ENCODE data around the gene KRTAP27-1.

KRTAP27-1 gene

DNA sequence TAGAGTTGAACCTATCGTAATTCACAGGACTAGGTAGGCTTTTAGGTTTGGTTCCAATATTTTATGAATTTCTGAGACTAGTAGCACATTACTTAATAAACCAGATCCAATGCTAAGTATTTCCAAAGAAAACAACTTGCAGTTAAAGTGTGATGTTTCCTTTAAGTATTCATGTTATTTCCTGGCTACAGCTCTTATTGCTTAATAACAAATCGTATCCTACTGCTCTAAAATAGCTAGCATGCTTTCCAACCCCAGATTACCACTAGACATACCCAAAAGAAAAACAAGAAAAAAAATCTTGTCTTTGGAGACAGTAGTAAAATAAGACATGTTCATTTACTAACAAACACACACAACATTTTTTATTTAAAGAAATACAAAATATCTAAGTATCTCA is 898 bp downstream of the KRTAP27-1 start:
- no peaks in the 10 kb centered on the region for H4K20me1 ChIP-seq (ENCODE audit: insufficient read depth, low read length)
- H3K36me3 ChIP-seq (ENCODE audit: insufficient read depth, low read length): no peaks in the 10 kb centered on the region
- no peak overlapping the region for H3K4me2 ChIP-seq (ENCODE audit: low read length)
- no peaks in the 10 kb centered on the region for H3K79me2 ChIP-seq (ENCODE audit: insufficient read depth, low read length)
- H3K27ac ChIP-seq (ENCODE audit: low read depth, low read length, poor library complexity, severe bottlenecking): no peak overlapping the region
- no peaks in the 10 kb centered on the region for H3K9me3 ChIP-seq (ENCODE audit: low read length)
- H3F3A ChIP-seq (ENCODE audit: insufficient read depth, low read length): no peaks in the 10 kb centered on the region
- no peak overlapping the region for H3K4me3 ChIP-seq (ENCODE audit: low read depth, low read length, poor library complexity, severe bottlenecking)
- TF ChIP-seq, protein P1, sequence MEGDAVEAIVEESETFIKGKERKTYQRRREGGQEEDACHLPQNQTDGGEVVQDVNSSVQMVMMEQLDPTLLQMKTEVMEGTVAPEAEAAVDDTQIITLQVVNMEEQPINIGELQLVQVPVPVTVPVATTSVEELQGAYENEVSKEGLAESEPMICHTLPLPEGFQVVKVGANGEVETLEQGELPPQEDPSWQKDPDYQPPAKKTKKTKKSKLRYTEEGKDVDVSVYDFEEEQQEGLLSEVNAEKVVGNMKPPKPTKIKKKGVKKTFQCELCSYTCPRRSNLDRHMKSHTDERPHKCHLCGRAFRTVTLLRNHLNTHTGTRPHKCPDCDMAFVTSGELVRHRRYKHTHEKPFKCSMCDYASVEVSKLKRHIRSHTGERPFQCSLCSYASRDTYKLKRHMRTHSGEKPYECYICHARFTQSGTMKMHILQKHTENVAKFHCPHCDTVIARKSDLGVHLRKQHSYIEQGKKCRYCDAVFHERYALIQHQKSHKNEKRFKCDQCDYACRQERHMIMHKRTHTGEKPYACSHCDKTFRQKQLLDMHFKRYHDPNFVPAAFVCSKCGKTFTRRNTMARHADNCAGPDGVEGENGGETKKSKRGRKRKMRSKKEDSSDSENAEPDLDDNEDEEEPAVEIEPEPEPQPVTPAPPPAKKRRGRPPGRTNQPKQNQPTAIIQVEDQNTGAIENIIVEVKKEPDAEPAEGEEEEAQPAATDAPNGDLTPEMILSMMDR (IDR thresholded peaks at IDR 0.05; ENCODE audit: low read length): no peak
- no peak for TF ChIP-seq EZH2 (IDR thresholded peaks at IDR 0.05; ENCODE audit: borderline replicate concordance, low read length)
- H3K9ac ChIP-seq (ENCODE audit: low read length): no peak overlapping the region
- H3K27me3 ChIP-seq (ENCODE audit: insufficient read depth, low read length): no peaks in the 10 kb centered on the region
- H3K4me1 ChIP-seq (ENCODE audit: insufficient read depth, low read length, severe bottlenecking): no peaks in the 10 kb centered on the region
- H2AFZ ChIP-seq (ENCODE audit: low read length): no peak overlapping the region
- H3K9me2 ChIP-seq (ENCODE audit: low read depth, low read length): no peaks in the 10 kb centered on the region

DNA sequence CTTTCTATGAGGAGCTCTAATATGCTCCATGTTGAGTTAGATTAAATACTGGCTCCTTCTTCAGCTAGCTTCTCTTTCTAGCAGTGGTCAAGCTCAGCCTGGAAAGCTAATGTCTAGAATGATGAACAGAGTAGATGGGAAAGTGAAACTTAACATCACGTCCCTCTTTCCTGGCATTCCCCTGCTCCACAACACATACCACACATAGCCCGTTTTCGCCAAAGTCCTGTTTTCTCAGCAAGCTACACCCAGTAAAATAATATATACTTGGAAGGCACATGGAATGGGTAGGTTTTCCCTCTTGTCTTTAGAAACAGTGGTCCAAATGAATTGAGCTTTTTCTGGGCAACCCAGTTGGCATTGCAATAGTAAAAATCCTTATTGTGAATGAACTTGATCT is 3.8 kb downstream of the KRTAP27-1 start:
- Histone ChIP-seq H3K27ac (ENCODE audit: low read depth, low read length, poor library complexity, severe bottlenecking) (no peak overlapping the region), H4K20me1 (ENCODE audit: insufficient read depth, low read length) (no peaks in the 10 kb centered on the region), H3K9me2 (ENCODE audit: low read depth, low read length) (no peaks in the 10 kb centered on the region), H2AFZ (ENCODE audit: low read length) (no peak overlapping the region), H3K27me3 (ENCODE audit: insufficient read depth, low read length) (no peaks in the 10 kb centered on the region), H3F3A (ENCODE audit: insufficient read depth, low read length) (no peaks in the 10 kb centered on the region), H3K4me2 (ENCODE audit: low read length) (no peak overlapping the region), H3K4me1 (ENCODE audit: insufficient read depth, low read length, severe bottlenecking) (no peaks in the 10 kb centered on the region), H3K36me3 (ENCODE audit: insufficient read depth, low read length) (no peaks in the 10 kb centered on the region), H3K9me3 (ENCODE audit: low read length) (no peaks in the 10 kb centered on the region), H3K79me2 (ENCODE audit: insufficient read depth, low read length) (no peaks in the 10 kb centered on the region), H3K9ac (ENCODE audit: low read length) (no peak overlapping the region), H3K4me3 (ENCODE audit: low read depth, low read length, poor library complexity, severe bottlenecking) (no peak overlapping the region)
- TF ChIP-seq, protein P1 (IDR thresholded peaks at IDR 0.05; ENCODE audit: low read length): no peak
- TF ChIP-seq EZH2 (IDR thresholded peaks at IDR 0.05; ENCODE audit: borderline replicate concordance, low read length): no peak

DNA sequence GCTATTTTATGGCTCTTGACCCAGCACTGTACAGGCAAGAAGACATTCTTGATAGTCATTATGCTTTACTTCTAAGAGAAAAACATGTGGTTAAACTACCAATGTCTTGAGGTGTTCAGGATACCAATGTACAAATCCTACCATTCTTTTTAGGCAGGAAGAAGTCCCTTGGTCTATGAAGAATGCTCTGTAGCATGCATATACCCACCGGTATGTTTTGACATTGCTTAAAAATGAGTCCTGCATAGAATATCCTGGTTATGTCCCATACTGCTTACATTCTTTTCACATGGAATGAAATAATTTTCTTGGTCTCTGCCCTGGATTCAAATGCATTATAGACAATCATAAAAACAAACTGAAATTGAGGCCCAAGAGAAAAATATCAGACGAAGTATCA is 4.8 kb downstream of the KRTAP27-1 start:
- no peaks in the 10 kb centered on the region for H3K27me3 ChIP-seq (ENCODE audit: insufficient read depth, low read length)
- H3K79me2 ChIP-seq (ENCODE audit: insufficient read depth, low read length): no peaks in the 10 kb centered on the region
- H3K36me3 ChIP-seq (ENCODE audit: insufficient read depth, low read length): no peaks in the 10 kb centered on the region
- H3K9me3 ChIP-seq (ENCODE audit: low read length): no peaks in the 10 kb centered on the region
- H3K4me2 ChIP-seq (ENCODE audit: low read length): no peak overlapping the region
- H3K4me3 ChIP-seq (ENCODE audit: low read depth, low read length, poor library complexity, severe bottlenecking): no peak overlapping the region
- H3K9ac ChIP-seq (ENCODE audit: low read length): no peak overlapping the region
- no peaks in the 10 kb centered on the region for H3K4me1 ChIP-seq (ENCODE audit: insufficient read depth, low read length, severe bottlenecking)
- H2AFZ ChIP-seq (ENCODE audit: low read length): no peak overlapping the region
- H3K9me2 ChIP-seq (ENCODE audit: low read depth, low read length): no peaks in the 10 kb centered on the region
- no peak overlapping the region for H3K27ac ChIP-seq (ENCODE audit: low read depth, low read length, poor library complexity, severe bottlenecking)
- no peak for TF ChIP-seq EZH2 (IDR thresholded peaks at IDR 0.05; ENCODE audit: borderline replicate concordance, low read length)
- TF ChIP-seq, protein P1 (IDR thresholded peaks at IDR 0.05; ENCODE audit: low read length): no peak
- H3F3A ChIP-seq (ENCODE audit: insufficient read depth, low read length): no peaks in the 10 kb centered on the region
- no peaks in the 10 kb centered on the region for H4K20me1 ChIP-seq (ENCODE audit: insufficient read depth, low read length)

Data from OCI-LY1 (cell line).